HFFc6 (cell line): Measurements from ENCODE around the gene TANK. TPM values are rescaled to one million over a fixed set of nuclear protein-coding genes. Genes with fewer than 3 reads are reported as not detected.

Source experiments
- DNase-seq: peaks from one replicate; pipeline ENCODE4 v3.0.0-alpha.2; 2018
- H3K27ac Mint-ChIP-seq: 2 replicates; pipeline ENCODE4 v1.8.0; 2020; ENCODE audit warnings: mild to moderate bottlenecking, mixed read lengths
- H3K27me3 Mint-ChIP-seq: 2 replicates; pipeline ENCODE4 v1.8.0; 2021; ENCODE audit warnings: mild to moderate bottlenecking, moderate library complexity, mixed read lengths; ENCODE audit not compliant: insufficient read depth
- H3K36me3 Mint-ChIP-seq: 2 replicates; pipeline ENCODE4 v1.8.0; 2021; ENCODE audit warnings: low read depth, mixed read lengths
- H3K4me1 Mint-ChIP-seq: 2 replicates; pipeline ENCODE4 v1.8.0; 2020; ENCODE audit warnings: low read depth, mixed read lengths
- H3K4me3 Mint-ChIP-seq: 2 replicates; pipeline ENCODE4 v1.8.0; 2020; ENCODE audit warnings: mild to moderate bottlenecking, moderate library complexity, mixed read lengths
- H3K9me3 Mint-ChIP-seq: 2 replicates; pipeline ENCODE4 v1.8.0; 2020; ENCODE audit warnings: mild to moderate bottlenecking, mixed read lengths
- total RNA-seq, 6 experiments: library from RNA; stranded (reverse); fragmentation: NEBNext Ultra II Directional; extraction: Animal tissue kit (Norgen Biotek cat#: 25700); gene quantifications; 2 replicates in 1 of 6; 3 replicates in 5 of 6; pipeline ENCODE4 v1.2.3, GENCODE V29; 2021
- TF ChIP-seq, protein P1 (sequence below): fragments of 200-600 bp; sonication (generic); IDR thresholded peaks from 2 replicates; pipeline ENCODE4 v1.5.0; 2021; ENCODE audit warnings: antibody characterized with exemption, mild to moderate bottlenecking

Gene TANK
- total RNA-seq, 6 experiments from 2014 or later, result 28.9 to 38.9 (median 36.5) TPM

DNA sequence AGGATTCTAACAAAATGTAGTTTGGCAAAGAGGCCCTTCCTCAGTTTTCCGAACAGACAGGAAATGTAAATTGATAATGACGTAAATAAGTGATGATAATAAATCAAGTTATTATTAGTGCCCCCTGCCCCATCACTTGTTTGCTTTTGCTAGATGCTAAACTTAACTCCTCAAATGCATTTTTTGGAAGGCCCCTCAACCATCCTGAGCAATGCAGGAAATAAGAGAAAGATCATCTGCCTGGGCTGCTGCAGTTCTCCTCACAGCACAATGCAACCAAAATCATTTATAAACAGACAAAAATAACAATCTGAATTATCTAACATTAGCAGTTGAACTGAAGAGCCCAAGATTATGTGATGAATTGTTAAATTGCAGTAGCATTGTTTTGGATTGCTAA is 85.4 kb downstream of the TANK start:
- TF ChIP-seq, protein P1, sequence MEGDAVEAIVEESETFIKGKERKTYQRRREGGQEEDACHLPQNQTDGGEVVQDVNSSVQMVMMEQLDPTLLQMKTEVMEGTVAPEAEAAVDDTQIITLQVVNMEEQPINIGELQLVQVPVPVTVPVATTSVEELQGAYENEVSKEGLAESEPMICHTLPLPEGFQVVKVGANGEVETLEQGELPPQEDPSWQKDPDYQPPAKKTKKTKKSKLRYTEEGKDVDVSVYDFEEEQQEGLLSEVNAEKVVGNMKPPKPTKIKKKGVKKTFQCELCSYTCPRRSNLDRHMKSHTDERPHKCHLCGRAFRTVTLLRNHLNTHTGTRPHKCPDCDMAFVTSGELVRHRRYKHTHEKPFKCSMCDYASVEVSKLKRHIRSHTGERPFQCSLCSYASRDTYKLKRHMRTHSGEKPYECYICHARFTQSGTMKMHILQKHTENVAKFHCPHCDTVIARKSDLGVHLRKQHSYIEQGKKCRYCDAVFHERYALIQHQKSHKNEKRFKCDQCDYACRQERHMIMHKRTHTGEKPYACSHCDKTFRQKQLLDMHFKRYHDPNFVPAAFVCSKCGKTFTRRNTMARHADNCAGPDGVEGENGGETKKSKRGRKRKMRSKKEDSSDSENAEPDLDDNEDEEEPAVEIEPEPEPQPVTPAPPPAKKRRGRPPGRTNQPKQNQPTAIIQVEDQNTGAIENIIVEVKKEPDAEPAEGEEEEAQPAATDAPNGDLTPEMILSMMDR, result no peak
- H3K9me3 Mint-ChIP-seq, result no peaks in the 10 kb centered on the region
- H3K36me3 Mint-ChIP-seq, result no peaks in the 10 kb centered on the region
- no peaks in the 10 kb centered on the region for H3K4me1 Mint-ChIP-seq
- no peak for DNase-seq
- no peak overlapping the region for H3K4me3 Mint-ChIP-seq
- H3K27ac Mint-ChIP-seq, result no peak overlapping the region
- H3K27me3 Mint-ChIP-seq, result peaks cover 17% of the 10 kb centered on the region

DNA sequence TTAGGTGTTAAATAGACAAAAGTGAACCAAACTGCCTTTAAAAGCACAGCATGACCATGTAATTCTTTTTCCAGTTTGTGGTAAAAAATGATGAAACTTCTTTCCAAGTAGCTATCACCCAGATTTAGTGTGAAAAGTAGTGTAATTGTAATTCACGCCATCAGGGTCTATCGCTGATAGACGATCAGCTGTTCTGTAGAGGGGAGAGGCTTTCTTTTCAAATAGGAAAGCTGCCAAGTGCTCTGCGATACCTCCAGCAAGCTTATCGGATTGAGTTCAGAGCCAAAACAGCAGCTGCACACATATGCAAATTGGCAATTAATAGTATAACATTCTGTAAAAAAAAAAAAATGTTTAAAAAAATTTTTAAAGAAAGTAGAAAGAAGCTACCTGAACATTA is 86.1 kb downstream of the TANK start:
- Mint-ChIP-seq H3K27me3 (peaks cover 17% of the 10 kb centered on the region), H3K36me3 (no peaks in the 10 kb centered on the region), H3K9me3 (no peaks in the 10 kb centered on the region), H3K27ac (no peak overlapping the region), H3K4me3 (no peak overlapping the region), H3K4me1 (no peaks in the 10 kb centered on the region)
- no peak for DNase-seq
- TF ChIP-seq, protein P1, result no peak

DNA sequence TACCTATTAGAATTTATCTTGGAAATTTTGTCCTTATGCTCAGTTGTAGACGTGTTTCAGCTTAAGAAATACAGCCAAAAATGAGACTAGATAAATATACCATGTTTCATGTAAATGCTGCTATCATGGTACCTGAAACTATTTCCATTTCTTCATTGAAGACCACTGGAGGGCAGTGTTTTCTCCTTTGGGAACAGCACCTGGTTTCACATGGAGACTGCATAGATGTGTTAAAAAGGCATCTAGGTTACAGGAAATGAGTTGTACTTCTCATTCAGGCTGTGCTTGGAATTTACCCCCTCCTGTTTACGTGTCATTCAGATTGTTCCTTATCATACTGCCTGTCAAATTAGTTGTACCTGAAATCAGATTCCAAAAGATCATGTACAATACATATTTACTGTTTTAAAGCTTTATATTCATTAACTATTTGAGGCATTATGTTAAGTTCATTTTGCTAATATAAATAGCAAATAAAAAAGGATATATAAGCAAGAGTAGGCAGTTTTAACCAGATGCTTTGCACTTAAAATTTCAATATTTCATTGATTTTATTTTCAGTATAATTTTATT is 90.7 kb downstream of the TANK start:
- H3K36me3 Mint-ChIP-seq, result no peaks in the 10 kb centered on the region
- H3K27me3 Mint-ChIP-seq, result peaks cover 8% of the 10 kb centered on the region
- TF ChIP-seq, protein P1, result peak; percentile 84
- no peaks in the 10 kb centered on the region for H3K9me3 Mint-ChIP-seq
- no peak overlapping the region for H3K4me3 Mint-ChIP-seq
- H3K4me1 Mint-ChIP-seq, result no peaks in the 10 kb centered on the region
- DNase-seq, result peak; percentile 23
- no peak overlapping the region for H3K27ac Mint-ChIP-seq

DNA sequence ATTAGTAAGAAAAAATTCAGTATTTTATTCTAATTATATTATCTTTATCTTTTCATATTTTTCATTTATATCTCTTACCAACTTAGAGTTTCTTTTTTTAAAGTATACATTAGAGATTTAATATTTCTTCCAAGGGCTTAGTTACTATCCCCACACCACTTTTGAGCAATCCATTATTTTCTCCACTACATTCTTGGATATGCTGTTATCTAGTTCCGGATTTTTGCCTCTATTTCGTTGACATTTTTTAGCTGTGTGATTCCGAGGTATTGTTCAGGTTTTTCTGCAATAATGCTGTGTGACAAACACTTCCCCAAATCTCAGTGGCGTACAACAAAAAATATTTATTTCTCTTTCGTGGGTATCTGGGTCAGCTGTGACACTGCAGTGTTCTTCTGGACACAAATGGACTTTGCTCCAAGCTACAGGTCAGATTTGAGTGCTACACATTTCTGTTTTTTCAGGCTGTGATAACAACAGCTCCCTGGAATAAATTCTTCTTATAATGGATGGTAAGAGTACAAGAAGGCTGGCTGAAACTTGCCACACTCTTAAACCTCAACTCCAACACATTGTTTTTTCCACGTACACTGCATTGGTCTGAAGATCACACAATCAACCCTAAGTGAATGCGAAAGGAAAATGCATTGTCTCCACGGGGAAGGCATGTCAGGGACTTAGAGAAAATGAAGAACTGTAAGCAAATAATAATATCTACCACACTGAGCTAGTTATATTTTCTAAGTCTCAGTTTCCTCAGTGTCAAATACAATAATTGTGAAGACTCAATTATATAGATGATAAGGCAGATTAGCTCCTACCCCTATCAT is 97.1 kb downstream of the TANK start:
- H3K27ac Mint-ChIP-seq, result no peak overlapping the region
- H3K4me1 Mint-ChIP-seq, result no peaks in the 10 kb centered on the region
- no peaks in the 10 kb centered on the region for H3K36me3 Mint-ChIP-seq
- H3K27me3 Mint-ChIP-seq, result peaks cover 3% of the 10 kb centered on the region; the same call in 1 of the 2 replicates
- no peak overlapping the region for H3K4me3 Mint-ChIP-seq
- no peaks in the 10 kb centered on the region for H3K9me3 Mint-ChIP-seq
- TF ChIP-seq, protein P1, result no peak
- no peak for DNase-seq

DNA sequence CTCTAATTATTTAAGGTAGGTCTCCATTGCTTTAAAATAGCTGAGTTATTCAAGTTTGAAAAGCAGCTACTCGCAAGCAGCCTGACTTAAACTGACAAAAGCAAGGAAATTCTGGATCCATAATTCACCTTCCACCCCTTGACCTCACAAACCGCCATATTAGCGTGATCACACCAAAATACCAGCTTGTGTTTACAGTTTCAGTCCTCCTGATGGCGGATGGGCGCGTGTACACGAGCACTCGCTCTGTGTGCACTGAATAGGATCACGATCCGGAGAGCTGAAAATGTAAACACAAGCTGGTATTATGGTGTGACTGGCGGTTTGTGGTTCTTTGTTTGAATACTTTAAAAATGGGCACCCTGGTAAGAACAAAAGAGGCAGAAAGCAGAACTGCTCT is 105.6 kb downstream of the TANK start:
- H3K9me3 Mint-ChIP-seq, result no peaks in the 10 kb centered on the region
- peaks cover 8% of the 10 kb centered on the region for H3K27me3 Mint-ChIP-seq
- TF ChIP-seq, protein P1, result no peak
- H3K4me3 Mint-ChIP-seq, result no peak overlapping the region
- no peaks in the 10 kb centered on the region for H3K4me1 Mint-ChIP-seq
- no peak for DNase-seq
- H3K36me3 Mint-ChIP-seq, result no peaks in the 10 kb centered on the region
- no peak overlapping the region for H3K27ac Mint-ChIP-seq
